Mesendoderm (in vitro differentiated cells): ENCODE data around the gene EFCAB6.

Experiments
- DNase-seq: peaks from one replicate; pipeline ENCODE4 v3.0.0; 2013
- H2AK5ac ChIP-seq: 2 replicates; pipeline ENCODE4 v1.6.1; 2013; ENCODE audit warnings: low read length, inconsistent platforms
- H2BK120ac ChIP-seq: 2 replicates; pipeline ENCODE4 v1.6.1; 2013; ENCODE audit warnings: low read depth, mild to moderate bottlenecking, low read length, moderate library complexity, mixed read lengths
- H2BK15ac ChIP-seq: replicated peaks from 2 replicates; pipeline ENCODE4 v1.6.1; 2013; ENCODE audit warnings: low read depth, mild to moderate bottlenecking, moderate library complexity
- H2BK5ac ChIP-seq: 2 replicates; pipeline ENCODE4 v1.6.1; 2013; ENCODE audit warnings: low read length, inconsistent platforms
- H3K18ac ChIP-seq: 2 replicates; pipeline ENCODE4 v1.6.1; 2013; ENCODE audit warnings: mild to moderate bottlenecking, low read length, mixed read lengths
- H3K23ac ChIP-seq: one replicate; pipeline ENCODE4 v1.6.1; 2013; ENCODE audit warnings: low read length
- H3K27ac ChIP-seq: 2 replicates; pipeline ENCODE4 v1.5.1; 2013; ENCODE audit warnings: low read depth, mild to moderate bottlenecking, inconsistent platforms, low read length, moderate library complexity
- H3K27me3 ChIP-seq: 2 replicates; pipeline ENCODE4 v1.6.1; 2013; ENCODE audit warnings: low read length, control low read depth, mild to moderate bottlenecking, inconsistent platforms; ENCODE audit not compliant: insufficient read depth, poor library complexity
- H3K36me3 ChIP-seq: 2 replicates; pipeline ENCODE4 v1.6.1; 2013; ENCODE audit warnings: low read length, inconsistent platforms; ENCODE audit not compliant: control insufficient read depth, insufficient read depth
- H3K4ac ChIP-seq: one replicate; pipeline ENCODE4 v1.6.1; 2013; ENCODE audit warnings: low read depth, mild to moderate bottlenecking, low read length, moderate library complexity
- H3K4me1 ChIP-seq: 2 replicates; pipeline ENCODE4 v1.6.1; 2013; ENCODE audit warnings: low read depth, low read length, inconsistent platforms; ENCODE audit not compliant: control insufficient read depth
- H3K4me2 ChIP-seq: 2 replicates; pipeline ENCODE4 v1.6.1; 2013; ENCODE audit warnings: low read length
- H3K4me3 ChIP-seq: 2 replicates; pipeline ENCODE4 v1.5.1; 2013; ENCODE audit warnings: mild to moderate bottlenecking, low read length
- H3K56ac ChIP-seq: one replicate; pipeline ENCODE4 v1.6.1; 2013; ENCODE audit warnings: low read length
- H3K79me1 ChIP-seq: 2 replicates; pipeline ENCODE4 v1.6.1; 2013; ENCODE audit warnings: low read length, inconsistent platforms
- H3K79me2 ChIP-seq: 2 replicates; pipeline ENCODE4 v1.6.1; 2013; ENCODE audit warnings: mild to moderate bottlenecking, low read length; ENCODE audit not compliant: control insufficient read depth, insufficient read depth
- H3K9ac ChIP-seq: 2 replicates; pipeline ENCODE4 v1.6.1; 2013; ENCODE audit warnings: low read length, inconsistent platforms
- H4K5ac ChIP-seq: one replicate; pipeline ENCODE4 v1.6.1; 2013; ENCODE audit warnings: low read length
- H4K8ac ChIP-seq: one replicate; pipeline ENCODE4 v1.6.1; 2013; ENCODE audit warnings: low read depth, mild to moderate bottlenecking, control low read depth, low read length, moderate library complexity
- WGBS: extraction: QIAGEN DNeasy Blood & Tissue Kit; methylation state at CpG from one replicate; pipeline ENCODE4 v1.1.7; 2013; ENCODE audit warnings: low lambda C conversion rate, missing lambda C conversion rate; ENCODE audit not compliant: insufficient coverage; ENCODE audit errors: extremely low coverage; 5-methylcytosine and 5-hydroxymethylcytosine counted together

Gene EFCAB6

DNA sequence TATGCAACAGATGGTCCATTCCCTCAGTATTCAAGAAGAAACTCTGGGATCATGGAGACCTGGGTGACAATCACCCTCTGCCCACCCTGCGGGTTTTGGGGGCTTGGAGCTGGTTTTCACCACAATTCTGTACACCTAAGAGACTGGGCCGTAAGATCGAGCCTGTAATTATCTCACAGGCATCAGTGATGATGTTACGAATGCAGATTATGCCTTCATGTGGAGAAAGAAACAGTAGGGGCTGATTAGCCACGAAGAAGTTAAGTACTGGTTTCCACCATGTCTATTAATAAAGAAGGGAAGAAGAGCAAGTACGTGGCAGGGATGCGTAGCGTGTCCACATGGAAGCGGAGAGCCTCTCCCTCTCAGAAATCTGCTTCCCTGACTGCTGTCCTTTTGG is 5.3 kb upstream of the EFCAB6 start:
- DNase-seq, result no peak
- WGBS, result no CpG with 5 or more reads among the region's 9 CpGs
- Histone ChIP-seq H3K18ac (no peak overlapping the region), H3K4me1 (peaks cover 4% of the 10 kb centered on the region), H3K27me3 (no peaks in the 10 kb centered on the region), H3K79me2 (no peaks in the 10 kb centered on the region), H3K27ac (no peak overlapping the region), H2AK5ac (no peak overlapping the region), H3K4me2 (no peak overlapping the region), H2BK5ac (no peak overlapping the region), H3K4ac (no peak overlapping the region), H2BK120ac (no peak overlapping the region), H3K56ac (no peak overlapping the region), H3K79me1 (peaks cover 4% of the 10 kb centered on the region), H3K9ac (no peak overlapping the region), H4K5ac (no peak overlapping the region), H2BK15ac (no peak overlapping the region), H4K8ac (no peak overlapping the region), H3K4me3 (no peak overlapping the region), H3K23ac (no peak overlapping the region), H3K36me3 (no peaks in the 10 kb centered on the region)

DNA sequence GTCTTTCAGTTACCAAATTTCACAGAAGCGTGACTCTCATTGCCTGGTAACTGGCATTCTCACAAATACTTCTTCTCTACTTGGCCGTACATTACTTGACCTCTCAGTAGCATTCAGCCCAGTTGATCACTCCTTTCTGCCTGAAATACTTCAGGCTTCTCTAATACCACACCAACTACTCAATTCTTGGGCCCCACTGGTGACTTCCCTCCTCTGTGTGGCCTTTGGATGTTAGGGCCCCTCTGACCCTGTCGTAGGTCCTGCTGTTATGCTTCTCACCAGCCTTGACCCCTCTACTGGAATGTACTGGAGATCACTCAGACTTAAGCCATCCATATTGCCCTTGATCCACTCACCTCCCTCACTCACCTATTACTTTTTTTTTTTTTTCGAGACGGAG is 2.2 kb upstream of the EFCAB6 start:
- Histone ChIP-seq H2BK120ac (no peak overlapping the region), H2BK5ac (no peak overlapping the region), H3K27ac (no peak overlapping the region), H3K4me1 (peaks cover 4% of the 10 kb centered on the region), H3K79me2 (no peaks in the 10 kb centered on the region), H2BK15ac (no peak overlapping the region), H3K79me1 (peaks cover 4% of the 10 kb centered on the region), H3K23ac (no peak overlapping the region), H3K4ac (no peak overlapping the region), H3K27me3 (no peaks in the 10 kb centered on the region), H3K56ac (no peak overlapping the region), H3K9ac (no peak overlapping the region), H3K36me3 (no peaks in the 10 kb centered on the region), H3K4me3 (no peak overlapping the region), H3K18ac (no peak overlapping the region), H4K5ac (no peak overlapping the region), H2AK5ac (no peak overlapping the region), H3K4me2 (no peak overlapping the region), H4K8ac (no peak overlapping the region)
- no peak for DNase-seq
- no CpG with 5 or more reads among the region's 5 CpGs for WGBS

DNA sequence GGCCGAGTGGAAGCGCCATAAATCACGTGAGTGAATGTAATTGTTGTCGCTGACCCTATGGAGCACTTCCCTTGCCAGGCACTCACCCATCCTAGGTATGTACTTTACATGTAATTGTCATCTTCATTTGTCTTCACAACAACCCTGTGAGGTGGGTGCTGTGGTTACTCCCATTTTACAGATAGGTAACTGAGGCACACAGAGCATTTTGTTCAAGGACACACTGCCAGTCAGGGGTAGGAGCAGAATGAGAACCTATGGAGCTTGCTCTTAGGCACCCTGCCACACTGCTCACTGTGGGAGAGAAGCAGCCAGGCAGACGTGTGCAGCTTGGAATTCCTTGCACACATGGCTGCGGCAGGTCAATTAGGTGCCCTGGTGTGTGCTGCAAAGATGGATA is 785 bp upstream of the EFCAB6 start:
- Histone ChIP-seq H4K5ac (no peak overlapping the region), H2BK5ac (no peak overlapping the region), H3K27me3 (no peaks in the 10 kb centered on the region), H3K36me3 (no peaks in the 10 kb centered on the region), H3K9ac (peak overlapping the region; percentile 96), H3K27ac (no peak overlapping the region), H3K79me1 (peaks cover 4% of the 10 kb centered on the region), H4K8ac (no peak overlapping the region), H3K4me2 (peak overlapping the region; percentile 73), H3K18ac (no peak overlapping the region), H2BK120ac (no peak overlapping the region), H3K79me2 (no peaks in the 10 kb centered on the region), H3K56ac (peak overlapping the region; percentile 100), H2AK5ac (peak overlapping the region; percentile 29), H3K4me3 (peak overlapping the region; percentile 79), H3K4ac (no peak overlapping the region), H2BK15ac (no peak overlapping the region), H3K23ac (no peak overlapping the region), H3K4me1 (peaks cover 4% of the 10 kb centered on the region)
- DNase-seq, result no peak
- WGBS, result no CpG with 5 or more reads among the region's 6 CpGs

DNA sequence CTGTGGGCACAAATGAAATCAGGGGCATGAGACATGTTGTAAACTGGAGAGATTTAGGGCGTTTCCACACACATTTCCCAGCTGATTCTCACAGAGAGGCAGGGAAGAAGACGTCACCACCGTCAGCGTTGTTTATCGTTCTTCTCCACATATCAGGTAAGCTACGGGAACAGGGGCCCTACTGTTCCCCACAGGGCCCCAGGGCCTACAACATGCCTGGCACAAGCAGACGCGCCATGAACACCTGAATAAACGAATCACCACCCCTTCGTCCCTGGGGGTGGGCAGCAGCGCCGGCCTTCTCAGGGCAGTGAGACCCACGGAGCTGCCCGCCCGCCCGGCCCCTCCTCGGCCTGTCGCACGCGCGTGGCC is 342 bp downstream of the EFCAB6 start:
- Histone ChIP-seq H3K18ac (no peak overlapping the region), H2AK5ac (no peak overlapping the region), H3K4me2 (peak overlapping the region; percentile 81), H3K36me3 (no peaks in the 10 kb centered on the region), H2BK120ac (no peak overlapping the region), H2BK15ac (no peak overlapping the region), H3K27ac (no peak overlapping the region), H3K23ac (no peak overlapping the region), H4K5ac (no peak overlapping the region), H4K8ac (no peak overlapping the region), H2BK5ac (no peak overlapping the region), H3K79me1 (peaks cover 4% of the 10 kb centered on the region), H3K9ac (peak overlapping the region; percentile 68), H3K79me2 (no peaks in the 10 kb centered on the region), H3K4me1 (peaks cover 4% of the 10 kb centered on the region), H3K56ac (peak overlapping the region; percentile 79), H3K27me3 (no peaks in the 10 kb centered on the region), H3K4ac (no peak overlapping the region), H3K4me3 (peak overlapping the region; percentile 66)
- WGBS, result no CpG with 5 or more reads among the region's 21 CpGs
- peak; percentile 30 for DNase-seq

DNA sequence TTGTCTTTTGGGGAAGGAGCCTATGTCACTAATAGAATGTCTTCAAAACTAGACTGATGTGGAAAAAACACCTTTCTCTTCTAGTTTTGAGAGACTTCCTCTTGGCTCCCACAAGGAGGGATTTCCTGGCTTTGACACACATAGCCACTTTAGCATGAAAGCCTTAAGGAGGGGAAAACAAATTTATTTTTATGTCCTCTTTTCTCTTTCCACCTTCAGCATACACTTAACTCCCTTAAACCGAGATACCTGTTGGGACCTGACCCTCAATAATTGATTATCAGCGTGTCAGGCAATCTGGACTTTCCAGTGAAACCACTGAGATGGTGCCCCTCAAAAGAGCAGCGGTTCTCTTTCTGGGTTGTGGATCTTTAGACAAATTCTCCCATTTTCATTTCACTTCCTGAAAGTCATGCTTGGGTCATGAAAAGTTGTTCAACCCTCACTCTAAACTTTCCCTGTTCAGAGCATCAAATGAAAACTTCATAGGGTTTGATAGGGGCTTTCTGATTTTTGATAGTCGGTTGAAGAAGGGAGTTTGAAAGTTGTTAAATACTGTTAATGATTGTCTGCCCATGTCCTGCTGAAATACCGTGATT is 9.1 kb downstream of the EFCAB6 start:
- H2AK5ac ChIP-seq, result no peak overlapping the region
- H4K8ac ChIP-seq, result no peak overlapping the region
- H3K4ac ChIP-seq, result no peak overlapping the region
- H3K4me3 ChIP-seq, result no peak overlapping the region
- H3K36me3 ChIP-seq, result no peaks in the 10 kb centered on the region
- WGBS, result no CpG with 5 or more reads among the region's 5 CpGs
- H3K18ac ChIP-seq, result no peak overlapping the region
- no peak overlapping the region for H3K56ac ChIP-seq
- H3K4me2 ChIP-seq, result no peak overlapping the region
- no peak overlapping the region for H3K23ac ChIP-seq
- H2BK120ac ChIP-seq, result no peak overlapping the region
- no peaks in the 10 kb centered on the region for H3K79me2 ChIP-seq
- DNase-seq, result no peak
- H3K79me1 ChIP-seq, result no peaks in the 10 kb centered on the region
- H3K4me1 ChIP-seq, result no peaks in the 10 kb centered on the region
- no peak overlapping the region for H3K9ac ChIP-seq
- H4K5ac ChIP-seq, result no peak overlapping the region
- H3K27ac ChIP-seq, result no peak overlapping the region
- no peaks in the 10 kb centered on the region for H3K27me3 ChIP-seq
- H2BK15ac ChIP-seq, result no peak overlapping the region
- H2BK5ac ChIP-seq, result no peak overlapping the region

DNA sequence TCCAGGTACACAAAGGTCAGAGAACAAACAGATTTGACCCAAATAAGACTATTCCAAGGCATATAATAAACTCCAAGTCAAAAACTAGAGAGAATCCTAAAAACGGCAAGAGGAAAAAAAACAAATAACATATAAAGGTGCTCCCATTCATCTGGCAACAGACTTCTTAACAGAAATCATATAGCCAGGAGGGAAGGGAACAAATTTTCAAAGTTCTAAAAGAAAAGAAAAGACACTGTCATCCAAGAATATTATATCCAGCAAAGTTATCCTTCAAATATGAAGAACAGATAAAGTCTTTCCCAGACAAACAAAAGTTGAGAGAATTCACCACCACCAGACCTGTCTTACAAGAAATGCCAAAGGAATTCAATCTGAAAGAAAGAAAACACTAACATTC is 11.1 kb downstream of the EFCAB6 start:
- H4K5ac ChIP-seq, result no peak overlapping the region
- no peak overlapping the region for H3K4me2 ChIP-seq
- H2AK5ac ChIP-seq, result no peak overlapping the region
- H3K79me1 ChIP-seq, result no peaks in the 10 kb centered on the region
- H3K56ac ChIP-seq, result no peak overlapping the region
- H3K27me3 ChIP-seq, result no peaks in the 10 kb centered on the region
- H3K4me1 ChIP-seq, result no peaks in the 10 kb centered on the region
- DNase-seq, result no peak
- no peak overlapping the region for H3K4me3 ChIP-seq
- H2BK15ac ChIP-seq, result no peak overlapping the region
- H3K27ac ChIP-seq, result no peak overlapping the region
- no peak overlapping the region for H3K23ac ChIP-seq
- H2BK5ac ChIP-seq, result no peak overlapping the region
- WGBS, result no CpG with 5 or more reads among the region's 1 CpG
- no peak overlapping the region for H3K18ac ChIP-seq
- no peaks in the 10 kb centered on the region for H3K36me3 ChIP-seq
- H3K9ac ChIP-seq, result no peak overlapping the region
- no peaks in the 10 kb centered on the region for H3K79me2 ChIP-seq
- no peak overlapping the region for H2BK120ac ChIP-seq
- no peak overlapping the region for H3K4ac ChIP-seq
- H4K8ac ChIP-seq, result no peak overlapping the region
